ENCODE measurements around the gene DCBLD1.

GRCh38 chr6:117557951-117558350, 75.5 kb downstream of the DCBLD1 start:
- TF ChIP-seq POLR2A (IDR thresholded peaks at IDR 0.05): no peak
- TF ChIP-seq EP300 (IDR thresholded peaks at IDR 0.05): no peak
- no peak for TF ChIP-seq CTCF (IDR thresholded peaks at IDR 0.05)

Measured in tibial nerve (tissue), 4 donors.